ES-I3 (cell line): Measurements from ENCODE around the gene EVC2.
"Not testable (repeated sequence)": the region's sequence is repeated elsewhere in the genome, so short reads cannot be mapped to it uniquely, and the experiment has no call there.

ENCODE experiments used
- H3K36me3 ChIP-seq: 2 replicates; pipeline ENCODE4 v1.6.1; 2013; ENCODE audit warnings: mild to moderate bottlenecking, low read length, control low read depth, moderate library complexity; ENCODE audit not compliant: insufficient read depth
- H3K4me1 ChIP-seq: 2 replicates; pipeline ENCODE4 v1.6.1; 2013; ENCODE audit warnings: mild to moderate bottlenecking, control low read depth, low read length; ENCODE audit not compliant: insufficient read depth
- H3K9ac ChIP-seq: 2 replicates; pipeline ENCODE4 v1.6.1; 2013; ENCODE audit warnings: low read depth, mild to moderate bottlenecking, low read length, moderate library complexity
- H3K9me3 ChIP-seq: 2 replicates; pipeline ENCODE4 v1.6.1; 2013; ENCODE audit warnings: mild to moderate bottlenecking, low read length, moderate library complexity; ENCODE audit not compliant: control insufficient read depth, insufficient read depth

EVC2 gene

GRCh38 chr4:5728412-5728811, 20.1 kb upstream of the EVC2 start:
- H3K9ac ChIP-seq, H3K9me3 ChIP-seq, H3K4me1 ChIP-seq, H3K36me3 ChIP-seq: not testable (repeated sequence)

DNA sequence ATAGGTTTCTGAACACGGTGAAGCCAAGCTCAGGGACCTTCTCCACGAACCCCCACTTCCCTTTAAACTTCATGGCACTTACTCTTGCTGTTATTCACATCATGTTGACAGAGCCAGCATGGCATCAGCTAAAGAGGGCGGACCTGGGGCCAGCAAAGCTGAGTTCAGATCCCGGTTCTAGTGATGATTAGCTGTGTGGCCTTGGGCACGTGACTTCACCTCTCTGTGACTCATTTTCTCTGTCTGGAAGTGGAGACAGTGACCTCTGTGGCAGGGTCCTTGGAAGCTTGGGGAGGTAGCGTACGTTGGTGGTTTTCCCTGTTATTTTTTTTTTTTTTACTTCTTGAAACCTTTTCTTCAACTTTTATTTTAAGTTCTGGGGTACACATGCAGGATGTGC, 16.0 kb upstream of the EVC2 start:
- Histone ChIP-seq H3K4me1 (no peaks in the 10 kb centered on the region), H3K9ac (no peak overlapping the region), H3K9me3 (no peaks in the 10 kb centered on the region), H3K36me3 (no peaks in the 10 kb centered on the region)

DNA sequence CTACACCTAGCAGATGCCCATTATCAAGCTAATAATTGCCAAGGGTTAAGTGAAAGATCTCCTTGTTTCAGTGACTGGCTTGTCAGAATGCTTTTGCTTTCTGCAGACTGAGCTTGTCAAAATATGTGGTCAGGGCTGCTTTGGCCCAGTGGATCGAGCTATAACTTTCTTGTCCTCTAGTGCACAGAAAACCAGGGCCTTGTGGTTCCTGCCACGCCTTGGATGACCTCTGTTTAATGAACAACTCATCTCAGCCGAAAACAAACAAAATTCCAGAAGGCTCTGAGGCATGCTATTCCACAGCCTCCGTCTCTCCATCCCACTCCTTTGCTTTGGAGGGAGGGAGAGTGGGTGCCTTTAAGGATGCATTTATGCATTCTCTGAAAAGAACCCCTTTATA, 14.0 kb upstream of the EVC2 start:
- H3K36me3 ChIP-seq = no peaks in the 10 kb centered on the region
- H3K9me3 ChIP-seq = no peaks in the 10 kb centered on the region
- no peak overlapping the region for H3K9ac ChIP-seq
- no peaks in the 10 kb centered on the region for H3K4me1 ChIP-seq

DNA sequence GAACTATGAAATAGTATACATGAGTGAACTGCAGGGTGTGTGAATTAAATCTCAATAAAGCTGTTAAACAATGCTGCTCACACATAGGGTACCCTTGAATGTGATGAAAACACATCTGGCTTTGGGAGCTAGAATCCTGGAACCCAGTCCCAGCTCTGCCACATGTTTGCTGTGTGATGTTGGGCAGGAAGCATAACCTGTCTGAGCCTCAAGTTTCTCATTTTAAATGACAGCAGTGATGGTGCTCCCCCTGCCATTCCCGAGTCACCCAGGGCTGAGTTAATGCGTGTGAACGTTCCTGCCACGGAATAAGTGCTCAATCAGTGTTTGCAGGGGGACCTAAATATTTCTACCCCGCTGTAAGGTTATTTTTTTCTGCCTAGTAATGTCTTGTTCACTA, 13.6 kb upstream of the EVC2 start:
- no peaks in the 10 kb centered on the region for H3K4me1 ChIP-seq
- H3K9me3 ChIP-seq = no peaks in the 10 kb centered on the region
- H3K36me3 ChIP-seq = no peaks in the 10 kb centered on the region
- H3K9ac ChIP-seq = no peak overlapping the region

DNA sequence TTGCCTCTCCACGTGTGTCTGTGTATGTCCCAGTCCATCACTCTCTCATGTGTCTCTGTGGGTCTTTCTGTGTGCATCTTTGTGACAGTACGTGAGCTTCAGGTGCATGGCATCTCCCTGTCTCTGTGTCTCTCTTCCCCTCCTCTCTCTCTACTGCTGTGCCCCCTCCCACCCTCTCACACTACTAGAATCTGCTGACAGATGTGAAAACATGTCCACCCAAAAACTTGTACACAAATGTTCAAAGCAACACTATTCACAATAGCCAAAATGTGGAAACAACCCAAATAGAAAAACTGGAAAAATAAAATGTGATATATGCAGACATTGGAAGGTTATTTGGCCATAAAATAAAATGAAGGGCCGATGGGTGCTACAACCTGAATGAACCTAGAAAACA, 12.6 kb upstream of the EVC2 start:
- no peak overlapping the region for H3K9ac ChIP-seq
- H3K9me3 ChIP-seq = no peaks in the 10 kb centered on the region
- H3K36me3 ChIP-seq = no peaks in the 10 kb centered on the region
- no peaks in the 10 kb centered on the region for H3K4me1 ChIP-seq

DNA sequence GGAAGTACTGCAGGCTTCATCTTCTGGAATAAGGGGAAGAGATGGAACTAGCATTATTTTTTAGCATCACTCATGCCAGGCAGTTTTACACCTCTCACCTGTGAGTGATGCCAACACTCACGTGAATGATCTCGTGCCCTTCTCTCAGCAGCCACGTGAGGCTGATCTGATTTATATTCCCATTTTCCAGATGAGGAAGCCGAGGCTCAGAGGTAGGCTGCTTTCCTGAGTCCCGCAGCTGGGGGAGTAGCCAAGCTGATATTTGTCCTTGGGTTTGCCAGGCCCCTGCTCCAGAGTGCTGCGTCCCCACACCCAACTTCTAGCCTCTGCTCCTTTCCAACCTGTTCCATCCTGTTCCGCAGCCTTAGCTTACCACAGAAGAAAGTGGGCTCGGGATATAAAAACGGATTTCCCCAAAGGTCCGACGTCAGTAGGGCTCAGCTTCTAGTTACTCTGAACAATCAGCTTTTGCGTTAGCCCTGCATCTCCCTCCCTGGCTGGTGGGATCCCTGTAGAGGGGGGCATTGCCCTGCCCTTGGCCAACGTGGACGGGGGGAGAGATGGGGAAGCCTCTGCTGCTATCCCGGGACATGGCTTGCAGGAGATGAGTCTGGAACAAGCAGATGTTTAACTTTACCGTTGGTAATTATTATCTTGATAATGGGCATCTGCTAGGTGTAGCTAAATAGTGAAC, 11.9 kb upstream of the EVC2 start:
- Histone ChIP-seq H3K9ac (no peak overlapping the region), H3K4me1 (no peaks in the 10 kb centered on the region), H3K9me3 (no peaks in the 10 kb centered on the region; the same call in 1 of the 2 replicates), H3K36me3 (no peaks in the 10 kb centered on the region)

- Histone ChIP-seq H3K9me3 (no peaks in the 10 kb centered on the region; the same call in none of the 2 replicates), H3K36me3 (no peaks in the 10 kb centered on the region), H3K4me1 (no peaks in the 10 kb centered on the region), H3K9ac (no peak overlapping the region)
Measured at GRCh38 chr4:5719350-5720055, 11.1 kb upstream of the EVC2 start.

GRCh38 chr4:5718411-5718810, 10.1 kb upstream of the EVC2 start:
- Histone ChIP-seq H3K4me1 (no peaks in the 10 kb centered on the region), H3K9ac (no peak overlapping the region), H3K9me3 (no peaks in the 10 kb centered on the region; the same call in none of the 2 replicates), H3K36me3 (no peaks in the 10 kb centered on the region)

DNA sequence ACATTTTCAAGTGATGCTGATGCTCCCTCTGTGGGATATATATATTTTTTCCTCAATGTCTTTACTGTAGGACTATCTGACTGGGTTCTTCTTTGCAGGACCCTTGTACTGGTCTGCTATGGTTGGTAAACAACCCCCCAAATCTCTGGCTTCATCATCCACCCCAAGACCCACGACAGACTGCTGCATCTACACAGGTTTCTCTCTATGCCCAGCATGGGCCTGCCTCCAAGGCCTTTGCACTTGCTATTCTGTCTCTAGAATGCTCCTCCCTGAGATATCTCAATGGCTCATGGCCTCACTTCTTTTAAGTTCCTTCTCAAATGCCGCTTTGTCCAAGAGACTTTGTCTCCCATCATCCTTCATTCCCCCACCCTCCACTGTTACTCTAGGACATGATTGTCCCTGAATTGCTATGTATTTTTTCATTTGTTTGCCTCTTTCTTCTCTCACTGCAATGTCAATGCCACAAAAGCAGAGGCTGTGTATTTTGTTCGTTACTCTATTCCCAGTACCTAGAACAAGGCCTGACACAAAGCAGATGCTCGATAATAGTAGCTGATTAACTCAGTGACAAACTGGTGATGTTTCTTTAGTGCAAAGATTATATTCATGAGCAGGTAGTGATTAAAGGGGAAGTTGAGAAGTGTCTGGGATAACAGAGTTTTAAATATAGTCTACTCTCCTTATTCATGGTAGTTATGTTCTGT, 9.2 kb upstream of the EVC2 start:
- no peaks in the 10 kb centered on the region; the same call in none of the 2 replicates for H3K9me3 ChIP-seq
- no peaks in the 10 kb centered on the region for H3K4me1 ChIP-seq
- no peaks in the 10 kb centered on the region for H3K36me3 ChIP-seq
- H3K9ac ChIP-seq = no peak overlapping the region

GRCh38 chr4:5716391-5716790, 8.0 kb upstream of the EVC2 start:
- no peak overlapping the region for H3K9ac ChIP-seq
- no peaks in the 10 kb centered on the region for H3K4me1 ChIP-seq
- H3K9me3 ChIP-seq = no peaks in the 10 kb centered on the region; the same call in none of the 2 replicates
- no peaks in the 10 kb centered on the region for H3K36me3 ChIP-seq

GRCh38 chr4:5715357-5715756, 7.0 kb upstream of the EVC2 start:
- H3K4me1 ChIP-seq = no peaks in the 10 kb centered on the region
- H3K36me3 ChIP-seq = no peaks in the 10 kb centered on the region
- no peaks in the 10 kb centered on the region; the same call in none of the 2 replicates for H3K9me3 ChIP-seq
- H3K9ac ChIP-seq = no peak overlapping the region

DNA sequence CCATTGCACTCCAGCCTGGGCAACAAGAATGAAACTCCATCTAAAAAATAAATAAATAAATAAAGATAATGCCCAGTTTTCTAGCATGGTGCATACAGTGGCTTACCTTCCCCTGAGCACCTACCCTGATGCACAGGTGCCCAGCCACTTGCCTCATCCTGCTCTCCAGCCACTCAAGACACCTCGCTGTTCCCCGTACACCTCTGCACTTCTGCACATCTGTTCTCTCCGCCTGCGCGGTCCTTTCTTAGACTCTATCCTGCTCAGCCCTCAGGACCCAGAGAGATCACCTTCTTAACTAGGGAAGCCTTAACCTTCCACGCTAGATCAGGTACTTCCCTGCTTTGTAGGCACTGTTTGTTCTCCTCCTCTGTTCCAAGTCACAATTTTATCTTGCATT, 5.5 kb upstream of the EVC2 start:
- H3K9ac ChIP-seq = no peak overlapping the region
- H3K9me3 ChIP-seq = no peaks in the 10 kb centered on the region; the same call in none of the 2 replicates
- H3K4me1 ChIP-seq = no peaks in the 10 kb centered on the region; the same call in 1 of the 2 replicates
- H3K36me3 ChIP-seq = no peaks in the 10 kb centered on the region

- Histone ChIP-seq H3K36me3 (no peaks in the 10 kb centered on the region), H3K9me3 (no peaks in the 10 kb centered on the region; the same call in none of the 2 replicates), H3K9ac (no peak overlapping the region), H3K4me1 (no peaks in the 10 kb centered on the region; the same call in 1 of the 2 replicates)
Measured at GRCh38 chr4:5712931-5713330, 4.6 kb upstream of the EVC2 start.

- no peaks in the 10 kb centered on the region; the same call in 1 of the 2 replicates for H3K4me1 ChIP-seq
- no peak overlapping the region for H3K9ac ChIP-seq
- no peaks in the 10 kb centered on the region; the same call in none of the 2 replicates for H3K9me3 ChIP-seq
- no peaks in the 10 kb centered on the region for H3K36me3 ChIP-seq
Measured at GRCh38 chr4:5712517-5712916, 4.2 kb upstream of the EVC2 start.
